Neural cell (in vitro differentiated cells): ENCODE data around the gene LAMTOR3. TPM values are rescaled to one million over a fixed set of nuclear protein-coding genes. Genes with fewer than 3 reads are reported as not detected.

ENCODE experiments used
- H2AFZ ChIP-seq: fragments of 200-600, 300-800 bp; sonication (generic), shearing (Covaris generic); 2 replicates; pipeline ENCODE4 v1.6.0; 2014; ENCODE audit warnings: low read depth, mild to moderate bottlenecking, antibody characterized with exemption, low read length, moderate library complexity
- H3F3A ChIP-seq: fragments of 200-600 bp; shearing (Covaris generic); 2 replicates; pipeline ENCODE4 v1.6.1; 2016; ENCODE audit warnings: mild to moderate bottlenecking, moderate library complexity, mixed read lengths, antibody characterized with exemption, low read length; ENCODE audit not compliant: insufficient read depth, poor library complexity, severe bottlenecking
- H3K27ac ChIP-seq: fragments of 200-600, 300-800 bp; sonication (generic), shearing (Covaris generic); 2 replicates; pipeline ENCODE4 v1.5.1; 2014; ENCODE audit warnings: mild to moderate bottlenecking, low read length, moderate library complexity
- H3K27me3 ChIP-seq: fragments of 300-800, 200-600 bp; sonication (generic), shearing (Covaris generic); 2 replicates; pipeline ENCODE4 v1.6.0; 2014; ENCODE audit warnings: mild to moderate bottlenecking, low read depth, low read length, moderate library complexity; ENCODE audit not compliant: insufficient read depth
- H3K36me3 ChIP-seq: fragments of 300-800, 200-600 bp; sonication (generic), shearing (Covaris generic); 2 replicates; pipeline ENCODE4 v1.5.1; 2014; ENCODE audit warnings: mild to moderate bottlenecking, antibody characterized with exemption, low read length, moderate library complexity; ENCODE audit not compliant: insufficient read depth
- H3K4me2 ChIP-seq: fragments of 300-800, 200-600 bp; sonication (generic), shearing (Covaris generic); 2 replicates; pipeline ENCODE4 v1.6.0; 2014; ENCODE audit warnings: mild to moderate bottlenecking, low read length
- H3K4me3 ChIP-seq: fragments of 300-800, 200-600 bp; sonication (generic), shearing (Covaris generic); 2 replicates; pipeline ENCODE4 v1.5.1; 2014; ENCODE audit warnings: mild to moderate bottlenecking, low read length, moderate library complexity
- H3K79me2 ChIP-seq: fragments of 200-600 bp; shearing (Covaris generic); replicated peaks from 2 replicates; pipeline ENCODE4 v1.6.0; 2014; ENCODE audit warnings: mild to moderate bottlenecking, low read length, moderate library complexity; ENCODE audit not compliant: insufficient read depth
- H3K9ac ChIP-seq: fragments of 300-800, 200-600 bp; sonication (generic), shearing (Covaris generic); 2 replicates; pipeline ENCODE4 v1.6.1; 2016; ENCODE audit warnings: mild to moderate bottlenecking, low read length, mixed read lengths
- H3K9me2 ChIP-seq: fragments of 200-600 bp; shearing (Covaris generic); 2 replicates; pipeline ENCODE4 v1.6.1; 2016; ENCODE audit warnings: mild to moderate bottlenecking, low read length, mixed read lengths; ENCODE audit not compliant: insufficient read depth
- H3K9me3 ChIP-seq: fragments of 200-600, 300-800 bp; sonication (generic), shearing (Covaris generic); 2 replicates; pipeline ENCODE4 v1.6.1; 2016; ENCODE audit warnings: mild to moderate bottlenecking, mixed run types, low read length, moderate library complexity, mixed read lengths
- H4K20me1 ChIP-seq: fragments of 200-600 bp; shearing (Covaris generic); 2 replicates; pipeline ENCODE4 v1.6.1; 2016; ENCODE audit warnings: mild to moderate bottlenecking, mixed run types; ENCODE audit not compliant: insufficient read depth
- EP300 ChIP-seq: fragments of 450-650 bp; conservative IDR thresholded peaks from 2 replicates; pipeline ENCODE4 v1.6.1; 2014; ENCODE audit warnings: antibody characterized with exemption, mild to moderate bottlenecking, moderate library complexity; ENCODE audit not compliant: poor library complexity, severe bottlenecking
- EZH2 ChIP-seq: fragments of 200-600, 300-800 bp; shearing (Covaris generic), sonication (generic); IDR thresholded peaks from 2 replicates; pipeline ENCODE4 v1.6.1; 2014; ENCODE audit warnings: antibody characterized with exemption, low read length, borderline replicate concordance, mild to moderate bottlenecking; ENCODE audit not compliant: insufficient read depth, poor library complexity, severe bottlenecking
- MXI1 ChIP-seq: fragments of 450-650 bp; conservative IDR thresholded peaks from 2 replicates; pipeline ENCODE4 v1.6.1; 2014; ENCODE audit warnings: antibody characterized with exemption, mild to moderate bottlenecking; ENCODE audit not compliant: poor library complexity, severe bottlenecking
- POLR2AphosphoS5 ChIP-seq: IDR thresholded peaks from 2 replicates; pipeline ENCODE4 v1.6.1; 2012
- RAD21 ChIP-seq: fragments of 450-650 bp; conservative IDR thresholded peaks from 2 replicates; pipeline ENCODE4 v1.6.1; 2014; ENCODE audit warnings: antibody characterized with exemption, mild to moderate bottlenecking, moderate library complexity
- SMC3 ChIP-seq: fragments of 450-650 bp; conservative IDR thresholded peaks from 2 replicates; pipeline ENCODE4 v1.6.1; 2014; ENCODE audit warnings: antibody characterized with exemption, mild to moderate bottlenecking, moderate library complexity; ENCODE audit not compliant: poor library complexity
- TAF1 ChIP-seq: IDR thresholded peaks from 2 replicates; pipeline ENCODE4 v1.6.1; 2012; ENCODE audit warnings: low read depth
- polyA plus RNA-seq: library from polyadenylated mRNA; depleted of rRNA; stranded (reverse); fragments of >200 nt; gene quantifications from 2 replicates; pipeline ENCODE4 v1.2.3, GENCODE V29; 2014
- TF ChIP-seq, protein P1 (sequence below): IDR thresholded peaks from 2 replicates; pipeline ENCODE4 v1.6.1; 2012; ENCODE audit warnings: borderline replicate concordance
- TF ChIP-seq, protein P2 (sequence below): fragments of 450-650 bp; IDR thresholded peaks from 2 replicates; pipeline ENCODE4 v1.5.1; 2014; ENCODE audit warnings: antibody characterized with exemption, mild to moderate bottlenecking, moderate library complexity; ENCODE audit not compliant: poor library complexity, severe bottlenecking

Gene LAMTOR3
- polyA plus RNA-seq, 1 donor from 2014 or later: 203 TPM

DNA sequence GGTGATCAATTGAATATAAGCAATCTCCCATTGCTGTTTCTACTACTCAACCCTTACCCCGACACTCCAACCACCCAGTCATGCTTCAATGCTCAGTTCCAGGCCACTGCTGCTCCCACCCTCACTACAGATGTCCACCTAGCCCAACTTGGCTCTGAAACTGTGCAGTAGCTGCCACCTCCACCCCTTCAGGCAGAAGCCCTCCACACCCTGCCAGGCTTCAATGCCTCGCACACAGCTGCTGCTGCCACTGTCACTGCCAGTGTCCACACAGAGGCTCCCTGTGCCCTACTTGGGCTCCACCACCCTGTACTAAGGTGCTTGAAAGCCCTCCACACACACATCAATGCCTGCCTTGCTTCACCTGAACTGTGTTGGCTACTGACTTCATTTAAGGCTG lies 34.6 kb downstream of the LAMTOR3 start:
- Histone ChIP-seq H3K27me3 (no peaks in the 10 kb centered on the region), H3K9me2 (no peaks in the 10 kb centered on the region), H3F3A (no peaks in the 10 kb centered on the region), H3K4me3 (no peak overlapping the region), H3K27ac (no peak overlapping the region), H2AFZ (no peak overlapping the region), H3K36me3 (no peaks in the 10 kb centered on the region), H3K4me2 (no peak overlapping the region), H4K20me1 (no peaks in the 10 kb centered on the region), H3K79me2 (no peaks in the 10 kb centered on the region), H3K9me3 (no peaks in the 10 kb centered on the region), H3K9ac (no peak overlapping the region)
- TF ChIP-seq, protein P1, sequence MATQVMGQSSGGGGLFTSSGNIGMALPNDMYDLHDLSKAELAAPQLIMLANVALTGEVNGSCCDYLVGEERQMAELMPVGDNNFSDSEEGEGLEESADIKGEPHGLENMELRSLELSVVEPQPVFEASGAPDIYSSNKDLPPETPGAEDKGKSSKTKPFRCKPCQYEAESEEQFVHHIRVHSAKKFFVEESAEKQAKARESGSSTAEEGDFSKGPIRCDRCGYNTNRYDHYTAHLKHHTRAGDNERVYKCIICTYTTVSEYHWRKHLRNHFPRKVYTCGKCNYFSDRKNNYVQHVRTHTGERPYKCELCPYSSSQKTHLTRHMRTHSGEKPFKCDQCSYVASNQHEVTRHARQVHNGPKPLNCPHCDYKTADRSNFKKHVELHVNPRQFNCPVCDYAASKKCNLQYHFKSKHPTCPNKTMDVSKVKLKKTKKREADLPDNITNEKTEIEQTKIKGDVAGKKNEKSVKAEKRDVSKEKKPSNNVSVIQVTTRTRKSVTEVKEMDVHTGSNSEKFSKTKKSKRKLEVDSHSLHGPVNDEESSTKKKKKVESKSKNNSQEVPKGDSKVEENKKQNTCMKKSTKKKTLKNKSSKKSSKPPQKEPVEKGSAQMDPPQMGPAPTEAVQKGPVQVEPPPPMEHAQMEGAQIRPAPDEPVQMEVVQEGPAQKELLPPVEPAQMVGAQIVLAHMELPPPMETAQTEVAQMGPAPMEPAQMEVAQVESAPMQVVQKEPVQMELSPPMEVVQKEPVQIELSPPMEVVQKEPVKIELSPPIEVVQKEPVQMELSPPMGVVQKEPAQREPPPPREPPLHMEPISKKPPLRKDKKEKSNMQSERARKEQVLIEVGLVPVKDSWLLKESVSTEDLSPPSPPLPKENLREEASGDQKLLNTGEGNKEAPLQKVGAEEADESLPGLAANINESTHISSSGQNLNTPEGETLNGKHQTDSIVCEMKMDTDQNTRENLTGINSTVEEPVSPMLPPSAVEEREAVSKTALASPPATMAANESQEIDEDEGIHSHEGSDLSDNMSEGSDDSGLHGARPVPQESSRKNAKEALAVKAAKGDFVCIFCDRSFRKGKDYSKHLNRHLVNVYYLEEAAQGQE: no peak
- TF ChIP-seq TAF1 (no peak), POLR2AphosphoS5 (no peak), SMC3 (no peak), MXI1 (no peak), EZH2 (no peak), RAD21 (no peak), EP300 (no peak)
- TF ChIP-seq, protein P2, sequence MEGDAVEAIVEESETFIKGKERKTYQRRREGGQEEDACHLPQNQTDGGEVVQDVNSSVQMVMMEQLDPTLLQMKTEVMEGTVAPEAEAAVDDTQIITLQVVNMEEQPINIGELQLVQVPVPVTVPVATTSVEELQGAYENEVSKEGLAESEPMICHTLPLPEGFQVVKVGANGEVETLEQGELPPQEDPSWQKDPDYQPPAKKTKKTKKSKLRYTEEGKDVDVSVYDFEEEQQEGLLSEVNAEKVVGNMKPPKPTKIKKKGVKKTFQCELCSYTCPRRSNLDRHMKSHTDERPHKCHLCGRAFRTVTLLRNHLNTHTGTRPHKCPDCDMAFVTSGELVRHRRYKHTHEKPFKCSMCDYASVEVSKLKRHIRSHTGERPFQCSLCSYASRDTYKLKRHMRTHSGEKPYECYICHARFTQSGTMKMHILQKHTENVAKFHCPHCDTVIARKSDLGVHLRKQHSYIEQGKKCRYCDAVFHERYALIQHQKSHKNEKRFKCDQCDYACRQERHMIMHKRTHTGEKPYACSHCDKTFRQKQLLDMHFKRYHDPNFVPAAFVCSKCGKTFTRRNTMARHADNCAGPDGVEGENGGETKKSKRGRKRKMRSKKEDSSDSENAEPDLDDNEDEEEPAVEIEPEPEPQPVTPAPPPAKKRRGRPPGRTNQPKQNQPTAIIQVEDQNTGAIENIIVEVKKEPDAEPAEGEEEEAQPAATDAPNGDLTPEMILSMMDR: no peak

- Histone ChIP-seq H3K27me3 (no peaks in the 10 kb centered on the region), H4K20me1 (no peaks in the 10 kb centered on the region), H3F3A (no peaks in the 10 kb centered on the region), H3K4me3 (no peak overlapping the region), H3K9me2 (no peaks in the 10 kb centered on the region), H3K4me2 (no peak overlapping the region), H3K27ac (no peak overlapping the region), H3K9me3 (no peaks in the 10 kb centered on the region), H3K79me2 (no peaks in the 10 kb centered on the region), H3K36me3 (no peaks in the 10 kb centered on the region), H2AFZ (no peak overlapping the region), H3K9ac (no peak overlapping the region)
- TF ChIP-seq TAF1: no peak
- TF ChIP-seq, protein P1: no peak
- no peak for TF ChIP-seq RAD21
- TF ChIP-seq, protein P2: no peak
- no peak for TF ChIP-seq EZH2
- TF ChIP-seq POLR2AphosphoS5: no peak
- TF ChIP-seq SMC3: no peak
- TF ChIP-seq EP300: no peak
Measured at GRCh38 chr4:99857307-99857706, 36.9 kb downstream of the LAMTOR3 start.
